HL-60 (cell line): ENCODE results near the gene HEPACAM.

ENCODE experiments used
- DNase-seq, 2 experiments: peaks; one replicate each; pipeline ENCODE4 v3.0.0-alpha.2; 2010 to 2020; ENCODE audit warnings: low read depth in 1 of 2, low spot score in 1 of 2
- H3K27ac ChIP-seq: fragments of 250-450 bp; sonication (Bioruptor Pico); replicated peaks from 2 replicates; pipeline ENCODE4 v1.5.1; 2020; ENCODE audit warnings: mild to moderate bottlenecking, moderate library complexity
- H3K27me3 ChIP-seq: fragments of 250-450 bp; sonication (Bioruptor Pico); 2 replicates; pipeline ENCODE4 v1.5.1; 2021; ENCODE audit warnings: mild to moderate bottlenecking, moderate library complexity; ENCODE audit not compliant: insufficient read depth, poor library complexity, severe bottlenecking
- H3K4me3 ChIP-seq: replicated peaks from 2 replicates; pipeline ENCODE4 v1.5.1; 2011; ENCODE audit warnings: mild to moderate bottlenecking, control low read depth, low read length; ENCODE audit not compliant: insufficient read depth
- CTCF ChIP-seq: IDR thresholded peaks from one replicate; pipeline ENCODE4 v1.5.1; 2011; ENCODE audit warnings: low read length, control low read depth, inconsistent platforms; ENCODE audit not compliant: insufficient read depth
- GABPA ChIP-seq: IDR thresholded peaks from 2 replicates; pipeline ENCODE4 v1.6.1; 2012; ENCODE audit warnings: low read depth
- POLR2AphosphoS5 ChIP-seq: IDR thresholded peaks from 2 replicates; pipeline ENCODE4 v1.6.1; 2012; ENCODE audit warnings: low read depth
- REST ChIP-seq: IDR thresholded peaks from 2 replicates; pipeline ENCODE4 v1.6.1; 2012; ENCODE audit warnings: low read depth; ENCODE audit not compliant: insufficient replicate concordance
- SPI1 ChIP-seq: IDR thresholded peaks from 2 replicates; pipeline ENCODE4 v1.6.1; 2012; ENCODE audit warnings: low read depth, mild to moderate bottlenecking, borderline replicate concordance

The HEPACAM gene

GRCh38 chr11:124923296-124923695 lies 12.6 kb downstream of the HEPACAM start:
- no peak overlapping the region for H3K4me3 ChIP-seq
- H3K27ac ChIP-seq = no peak overlapping the region
- no peaks in the 10 kb centered on the region for H3K27me3 ChIP-seq
- DNase-seq = no peak
- TF ChIP-seq SPI1 (no peak), REST (no peak), POLR2AphosphoS5 (no peak), GABPA (no peak), CTCF (no peak)

GRCh38 chr11:124922831-124923230 lies 13.0 kb downstream of the HEPACAM start:
- TF ChIP-seq CTCF = no peak
- Histone ChIP-seq H3K4me3 (no peak overlapping the region), H3K27ac (no peak overlapping the region), H3K27me3 (no peaks in the 10 kb centered on the region)
- DNase-seq = no peak

GRCh38 chr11:124920870-124921609 lies 14.8 kb downstream of the HEPACAM start:
- Histone ChIP-seq H3K4me3 (no peak overlapping the region), H3K27me3 (no peaks in the 10 kb centered on the region), H3K27ac (no peak overlapping the region)
- peak in 1 of 2 experiments; percentile 21 for DNase-seq
- TF ChIP-seq CTCF (no peak), GABPA (no peak), REST (no peak), POLR2AphosphoS5 (no peak), SPI1 (no peak)

- Histone ChIP-seq H3K27me3 (no peaks in the 10 kb centered on the region), H3K27ac (no peak overlapping the region), H3K4me3 (no peak overlapping the region)
- no peak for TF ChIP-seq SPI1
- TF ChIP-seq GABPA = no peak
- no peak for TF ChIP-seq CTCF
- no peak for TF ChIP-seq REST
- no peak for TF ChIP-seq POLR2AphosphoS5
- no peak for DNase-seq
Measured at GRCh38 chr11:124920356-124920755, 15.5 kb downstream of the HEPACAM start.
